ENCODE results near the gene ITSN1.
"Not testable (repeated sequence)": the region's sequence is repeated elsewhere in the genome, so short reads cannot be mapped to it uniquely, and the experiment has no call there.

The ITSN1 gene

GRCh38 chr21:33899199-33899598 lies 256.9 kb downstream of the ITSN1 start:
- no peak for DNase-seq

GRCh38 chr21:33901412-33902288 lies 259.3 kb downstream of the ITSN1 start:
- peak; percentile 35 for DNase-seq

GRCh38 chr21:33902349-33902748 lies 260.0 kb downstream of the ITSN1 start:
- peak; percentile 12 for DNase-seq

- no peak for DNase-seq
Observed at GRCh38 chr21:33904041-33904440, 261.7 kb downstream of the ITSN1 start.

GRCh38 chr21:33908760-33909159 lies 266.5 kb downstream of the ITSN1 start:
- DNase-seq: no peak

GRCh38 chr21:33909756-33910155 lies 267.5 kb downstream of the ITSN1 start:
- DNase-seq: no peak

GRCh38 chr21:33914188-33914587 lies 271.9 kb downstream of the ITSN1 start:
- no peak for DNase-seq

GRCh38 chr21:33915368-33916199 lies 273.3 kb downstream of the ITSN1 start, which contains the start of gene ATP5PO:
TSS of gene ATP5PO (minus strand) at chr21:33915804. CDS start at chr21:33915763, 41 bp downstream.
- peak; percentile 95 for DNase-seq

GRCh38 chr21:33916200-33916567 lies 273.9 kb downstream of the ITSN1 start:
- no peak for DNase-seq

- DNase-seq: no peak
Observed at GRCh38 chr21:33917421-33917820, 275.1 kb downstream of the ITSN1 start.

GRCh38 chr21:33924079-33924765 lies 281.9 kb downstream of the ITSN1 start:
- peak; percentile 31 for DNase-seq

GRCh38 chr21:33924766-33925100 lies 282.4 kb downstream of the ITSN1 start:
- DNase-seq: peak; percentile 9

- not testable (repeated sequence) for DNase-seq
Observed at GRCh38 chr21:33926248-33926647, 283.9 kb downstream of the ITSN1 start.

GRCh38 chr21:33931052-33931798 lies 288.9 kb downstream of the ITSN1 start:
- not testable (repeated sequence) for DNase-seq

- no peak for DNase-seq
Observed at GRCh38 chr21:33931799-33932390, 289.6 kb downstream of the ITSN1 start.

GRCh38 chr21:33932731-33933130 lies 290.4 kb downstream of the ITSN1 start:
- no peak for DNase-seq

GRCh38 chr21:33936301-33937038 lies 294.2 kb downstream of the ITSN1 start:
- no peak for DNase-seq

GRCh38 chr21:33937146-33937545 lies 294.8 kb downstream of the ITSN1 start:
- no peak for DNase-seq

GRCh38 chr21:33937931-33938339 lies 295.6 kb downstream of the ITSN1 start:
- DNase-seq: no peak

- no peak for DNase-seq
Observed at GRCh38 chr21:33938381-33938780, 296.1 kb downstream of the ITSN1 start.

- no peak for DNase-seq
Observed at GRCh38 chr21:33939226-33939625, 296.9 kb downstream of the ITSN1 start.

Measured in GF-D8 (cell line).